NCI-H2171 treated with DMSO at 0.1 percent for 48 hours (cell line): ENCODE results near the gene DTNBP1.
A peak's percentile ranks its signal among the peaks of the same experiment; 100 is the strongest.

Experiments
- DNase-seq: peaks from one replicate; lab custom pipeline; 2025; lab: John Stamatoyannopoulos, UW

DTNBP1 gene

GRCh38 chr6:15481390-15482291, 181.2 kb downstream of the DTNBP1 start:
- peak; percentile 24 for DNase-seq

GRCh38 chr6:15480525-15480924, 182.3 kb downstream of the DTNBP1 start:
- DNase-seq: no peak

- no peak for DNase-seq
These were observed 183.1 kb downstream of the DTNBP1 start for GRCh38 chr6:15479761-15480160.

GRCh38 chr6:15477746-15478145, 185.1 kb downstream of the DTNBP1 start:
- no peak for DNase-seq

- no peak for DNase-seq
These were observed 186.0 kb downstream of the DTNBP1 start for GRCh38 chr6:15476631-15477380.

GRCh38 chr6:15475872-15476271, 187.0 kb downstream of the DTNBP1 start:
- no peak for DNase-seq

GRCh38 chr6:15475261-15475660, 187.6 kb downstream of the DTNBP1 start:
- DNase-seq: peak; percentile 40

- DNase-seq: no peak
These were observed 188.6 kb downstream of the DTNBP1 start for GRCh38 chr6:15474196-15474595.

- no peak for DNase-seq
These were observed 189.1 kb downstream of the DTNBP1 start for GRCh38 chr6:15473741-15474161.

- no peak for DNase-seq
These were observed 189.7 kb downstream of the DTNBP1 start for GRCh38 chr6:15473174-15473573.
